ENCODE data around the gene RUNX1. TPM values are rescaled to one million over a fixed set of nuclear protein-coding genes. Genes with fewer than 3 reads are reported as not detected.

Gene RUNX1
- total RNA-seq, 1 donor from 2014 or later, result 121 TPM

- peak overlapping the region; percentile 21 for H3K27ac Mint-ChIP-seq
- peak overlapping the region; percentile 98 for H3K4me3 Mint-ChIP-seq (ENCODE audit: low read depth)
- peaks cover 80% of the 10 kb centered on the region for H3K36me3 Mint-ChIP-seq (ENCODE audit: low read depth)
- no peaks in the 10 kb centered on the region for H3K27me3 Mint-ChIP-seq (ENCODE audit: low read depth)
- DNase-seq (ENCODE audit: low spot score), result no peak
- H3K9me3 Mint-ChIP-seq, result no peaks in the 10 kb centered on the region
- peaks cover 52% of the 10 kb centered on the region for H3K4me1 Mint-ChIP-seq (ENCODE audit: low read depth)
- intact Hi-C loops (cut with micrococcal nuclease), result loop anchor here (1.0 to 10.0 kb wide), 3 partner anchors 37 to 950 kb away; no protein-coding TSS in a partner anchor
These were observed 164.7 kb downstream of the RUNX1 start for GRCh38 chr21:34884346-34884929.

GRCh38 chr21:34883491-34884271, 165.4 kb downstream of the RUNX1 start:
- Mint-ChIP-seq H3K27ac (peak overlapping the region; percentile 71), H3K36me3 (ENCODE audit: low read depth) (peaks cover 83% of the 10 kb centered on the region), H3K4me3 (ENCODE audit: low read depth) (peak overlapping the region; percentile 98), H3K27me3 (ENCODE audit: low read depth) (no peaks in the 10 kb centered on the region), H3K9me3 (no peaks in the 10 kb centered on the region), H3K4me1 (ENCODE audit: low read depth) (peaks cover 54% of the 10 kb centered on the region)
- no peak for DNase-seq (ENCODE audit: low spot score)
- intact Hi-C loops (cut with micrococcal nuclease), result loop anchor here (1.0 to 10.0 kb wide), 3 partner anchors 36 to 951 kb away; no protein-coding TSS in a partner anchor

- DNase-seq (ENCODE audit: low spot score), result no peak
- H3K4me3 Mint-ChIP-seq (ENCODE audit: low read depth), result peak overlapping the region; percentile 98
- peaks cover 86% of the 10 kb centered on the region for H3K36me3 Mint-ChIP-seq (ENCODE audit: low read depth)
- peak overlapping the region; percentile 71 for H3K27ac Mint-ChIP-seq
- H3K27me3 Mint-ChIP-seq (ENCODE audit: low read depth), result no peaks in the 10 kb centered on the region
- intact Hi-C loops (cut with micrococcal nuclease), result loop anchor here (5.0 to 10.0 kb wide), 2 partner anchors 35 to 952 kb away; no protein-coding TSS in a partner anchor
- H3K4me1 Mint-ChIP-seq (ENCODE audit: low read depth), result peaks cover 58% of the 10 kb centered on the region
- no peaks in the 10 kb centered on the region for H3K9me3 Mint-ChIP-seq
These were observed 166.4 kb downstream of the RUNX1 start for GRCh38 chr21:34882719-34883131.

GRCh38 chr21:34881839-34882371, 167.2 kb downstream of the RUNX1 start:
- H3K4me1 Mint-ChIP-seq (ENCODE audit: low read depth), result peaks cover 62% of the 10 kb centered on the region

GRCh38 chr21:34881421-34881820, 167.7 kb downstream of the RUNX1 start:
- peaks cover 62% of the 10 kb centered on the region for H3K4me1 Mint-ChIP-seq (ENCODE audit: low read depth)
- no peaks in the 10 kb centered on the region for H3K27me3 Mint-ChIP-seq (ENCODE audit: low read depth)
- H3K4me3 Mint-ChIP-seq (ENCODE audit: low read depth), result peak overlapping the region; percentile 56
- intact Hi-C loops (cut with micrococcal nuclease), result loop anchor here (2.0 to 10.0 kb wide), 3 partner anchors 34 to 953 kb away; no protein-coding TSS in a partner anchor
- H3K9me3 Mint-ChIP-seq, result no peaks in the 10 kb centered on the region
- DNase-seq (ENCODE audit: low spot score), result no peak
- peak overlapping the region; percentile 78 for H3K27ac Mint-ChIP-seq
- H3K36me3 Mint-ChIP-seq (ENCODE audit: low read depth), result peaks cover 88% of the 10 kb centered on the region

More at GRCh38 chr21:34881839-34882371, 167.2 kb downstream of the RUNX1 start:
- Mint-ChIP-seq H3K4me3 (ENCODE audit: low read depth) (peak overlapping the region; percentile 98), H3K27ac (peak overlapping the region; percentile 78), H3K9me3 (no peaks in the 10 kb centered on the region), H3K36me3 (ENCODE audit: low read depth) (peaks cover 86% of the 10 kb centered on the region), H3K27me3 (ENCODE audit: low read depth) (no peaks in the 10 kb centered on the region)
- intact Hi-C loops (cut with micrococcal nuclease), result loop anchor here (2.0 to 10.0 kb wide), 3 partner anchors 35 to 953 kb away; no protein-coding TSS in a partner anchor
- DNase-seq (ENCODE audit: low spot score), result no peak

- no peak overlapping the region for H3K4me3 Mint-ChIP-seq (ENCODE audit: low read depth)
- no peaks in the 10 kb centered on the region for H3K27me3 Mint-ChIP-seq (ENCODE audit: low read depth)
- DNase-seq (ENCODE audit: low spot score), result no peak
- no peaks in the 10 kb centered on the region for H3K9me3 Mint-ChIP-seq
- no peak overlapping the region for H3K27ac Mint-ChIP-seq
- intact Hi-C loops (cut with micrococcal nuclease), result loop anchor here (2.0 to 10.0 kb wide), 3 partner anchors 33 to 954 kb away; no protein-coding TSS in a partner anchor
- H3K4me1 Mint-ChIP-seq (ENCODE audit: low read depth), result peaks cover 72% of the 10 kb centered on the region
- H3K36me3 Mint-ChIP-seq (ENCODE audit: low read depth), result peaks cover 88% of the 10 kb centered on the region
These were observed 168.7 kb downstream of the RUNX1 start for GRCh38 chr21:34880401-34880800.

- DNase-seq (ENCODE audit: low spot score), result no peak
- no peaks in the 10 kb centered on the region for H3K9me3 Mint-ChIP-seq
- intact Hi-C loops (cut with micrococcal nuclease), result no loop called here
- H3K27ac Mint-ChIP-seq, result peak overlapping the region; percentile 30
- H3K4me1 Mint-ChIP-seq (ENCODE audit: low read depth), result peaks cover 72% of the 10 kb centered on the region
- no peak overlapping the region for H3K4me3 Mint-ChIP-seq (ENCODE audit: low read depth)
- no peaks in the 10 kb centered on the region for H3K27me3 Mint-ChIP-seq (ENCODE audit: low read depth)
- H3K36me3 Mint-ChIP-seq (ENCODE audit: low read depth), result peaks cover 90% of the 10 kb centered on the region
These were observed 170.2 kb downstream of the RUNX1 start for GRCh38 chr21:34878940-34879339.

GRCh38 chr21:34878501-34878900, 170.6 kb downstream of the RUNX1 start:
- Mint-ChIP-seq H3K27me3 (ENCODE audit: low read depth) (no peaks in the 10 kb centered on the region), H3K4me1 (ENCODE audit: low read depth) (peaks cover 72% of the 10 kb centered on the region), H3K36me3 (ENCODE audit: low read depth) (peaks cover 90% of the 10 kb centered on the region), H3K27ac (peak overlapping the region; percentile 30), H3K4me3 (ENCODE audit: low read depth) (no peak overlapping the region), H3K9me3 (no peaks in the 10 kb centered on the region)
- DNase-seq (ENCODE audit: low spot score), result no peak
- intact Hi-C loops (cut with micrococcal nuclease), result no loop called here

- Mint-ChIP-seq H3K4me3 (ENCODE audit: low read depth) (no peak overlapping the region), H3K36me3 (ENCODE audit: low read depth) (peaks cover 89% of the 10 kb centered on the region), H3K27ac (peak overlapping the region; percentile 25), H3K9me3 (no peaks in the 10 kb centered on the region), H3K27me3 (ENCODE audit: low read depth) (no peaks in the 10 kb centered on the region), H3K4me1 (ENCODE audit: low read depth) (peaks cover 68% of the 10 kb centered on the region)
- intact Hi-C loops (cut with micrococcal nuclease), result no loop called here
- DNase-seq (ENCODE audit: low spot score), result no peak
These were observed 171.5 kb downstream of the RUNX1 start for GRCh38 chr21:34877485-34878128.

GRCh38 chr21:34875830-34876229, 173.3 kb downstream of the RUNX1 start:
- no peak for DNase-seq (ENCODE audit: low spot score)
- H3K9me3 Mint-ChIP-seq, result no peaks in the 10 kb centered on the region
- no peak overlapping the region for H3K27ac Mint-ChIP-seq
- intact Hi-C loops (cut with micrococcal nuclease), result no loop called here
- H3K4me3 Mint-ChIP-seq (ENCODE audit: low read depth), result no peak overlapping the region
- no peaks in the 10 kb centered on the region for H3K27me3 Mint-ChIP-seq (ENCODE audit: low read depth)
- peaks cover 83% of the 10 kb centered on the region for H3K36me3 Mint-ChIP-seq (ENCODE audit: low read depth)
- H3K4me1 Mint-ChIP-seq (ENCODE audit: low read depth), result peaks cover 54% of the 10 kb centered on the region

- Mint-ChIP-seq H3K27ac (peak overlapping the region; percentile 67), H3K4me1 (ENCODE audit: low read depth) (peaks cover 48% of the 10 kb centered on the region)
These were observed 174.2 kb downstream of the RUNX1 start for GRCh38 chr21:34874684-34875513.

More at GRCh38 chr21:34874684-34875513, 174.2 kb downstream of the RUNX1 start:
- peaks cover 76% of the 10 kb centered on the region for H3K36me3 Mint-ChIP-seq (ENCODE audit: low read depth)
- intact Hi-C loops (cut with micrococcal nuclease), result no loop called here
- no peak overlapping the region for H3K4me3 Mint-ChIP-seq (ENCODE audit: low read depth)
- H3K9me3 Mint-ChIP-seq, result no peaks in the 10 kb centered on the region
- H3K27me3 Mint-ChIP-seq (ENCODE audit: low read depth), result no peaks in the 10 kb centered on the region
- DNase-seq (ENCODE audit: low spot score), result no peak
